ENCODE data around the gene PTPRN2. TPM values are rescaled to one million over a fixed set of nuclear protein-coding genes. Genes with fewer than 3 reads are reported as not detected.

PTPRN2 gene
- polyA plus RNA-seq, 4 donors: 7.2 to 9.2 (median 7.5) TPM

DNA sequence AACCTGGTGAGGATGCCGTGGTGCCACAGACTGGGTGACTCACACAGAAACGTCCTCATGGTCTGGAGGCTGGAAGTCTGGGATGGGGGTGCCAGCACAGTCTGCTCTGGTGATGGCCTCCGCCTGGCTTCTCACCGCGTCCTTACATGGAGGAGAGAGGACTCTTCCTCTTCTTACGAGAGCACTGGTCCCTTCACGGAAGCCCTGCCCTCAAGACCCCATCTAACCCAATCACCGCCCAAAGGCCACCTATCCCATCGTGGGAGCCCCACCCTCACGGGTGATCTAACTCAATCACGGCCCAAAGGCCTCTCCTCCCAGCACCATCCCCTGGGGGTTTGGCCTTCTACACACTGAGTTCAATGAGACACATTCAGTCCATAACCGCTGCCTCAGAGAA is 137.7 kb downstream of the PTPRN2 start:
- no peak for DNase-seq (ENCODE audit: low read depth in 4 of 4, low spot score in 3 of 4)

DNA sequence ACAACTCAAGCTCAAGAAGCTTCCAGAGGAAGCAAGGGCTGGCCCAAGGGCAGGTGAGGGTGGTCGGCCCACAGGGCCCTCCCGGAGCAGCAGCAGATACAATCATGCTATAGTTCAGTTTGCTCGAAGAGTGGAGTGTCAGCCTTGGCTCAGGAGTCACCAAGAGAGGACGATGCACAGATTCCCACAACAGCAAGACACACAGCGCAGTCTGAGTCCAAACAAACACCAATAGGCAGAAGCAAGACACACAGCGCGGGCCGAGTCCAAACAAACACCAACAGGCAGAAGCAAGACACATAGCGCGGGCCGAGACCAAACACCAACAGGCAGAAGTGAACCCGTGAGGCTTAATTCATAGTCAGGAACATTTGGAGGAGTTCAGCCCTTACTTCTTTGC is 138.4 kb downstream of the PTPRN2 start:
- DNase-seq (ENCODE audit: low read depth in 4 of 4, low spot score in 3 of 4): no peak

DNA sequence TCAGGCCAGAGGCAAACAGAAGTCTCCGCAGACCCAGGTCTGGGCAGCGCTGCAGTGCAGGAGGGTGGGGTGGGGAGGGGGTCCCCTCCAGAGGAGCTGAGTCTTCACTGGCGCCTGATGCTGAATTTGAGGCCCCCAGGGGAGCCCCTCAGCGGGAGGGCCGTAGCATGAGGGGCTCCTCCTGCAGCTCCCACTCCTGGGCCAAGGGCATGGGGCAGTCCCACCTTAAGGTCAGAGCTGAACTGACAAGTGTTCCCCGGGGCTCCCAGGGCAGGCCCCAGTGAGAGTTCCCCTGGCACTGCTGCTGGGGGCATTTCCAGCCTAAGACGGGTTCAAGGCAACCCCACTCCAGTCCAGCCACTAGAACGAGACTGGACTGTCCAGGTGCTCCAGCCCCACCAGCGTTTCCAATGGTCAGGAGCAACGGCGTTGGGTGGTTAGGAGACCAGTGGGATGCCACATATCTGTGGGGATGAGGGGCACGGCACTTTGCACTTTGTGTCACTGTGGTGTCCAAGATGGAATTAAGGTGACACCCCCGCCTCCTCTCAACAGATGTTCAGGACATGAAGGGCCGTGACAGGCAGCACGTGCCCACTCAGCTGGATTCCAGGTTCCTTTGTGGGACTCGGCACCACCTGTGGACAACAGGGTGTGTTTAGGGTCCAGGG is 139.1 kb downstream of the PTPRN2 start:
- DNase-seq (ENCODE audit: low read depth in 4 of 4, low spot score in 3 of 4): no peak

DNA sequence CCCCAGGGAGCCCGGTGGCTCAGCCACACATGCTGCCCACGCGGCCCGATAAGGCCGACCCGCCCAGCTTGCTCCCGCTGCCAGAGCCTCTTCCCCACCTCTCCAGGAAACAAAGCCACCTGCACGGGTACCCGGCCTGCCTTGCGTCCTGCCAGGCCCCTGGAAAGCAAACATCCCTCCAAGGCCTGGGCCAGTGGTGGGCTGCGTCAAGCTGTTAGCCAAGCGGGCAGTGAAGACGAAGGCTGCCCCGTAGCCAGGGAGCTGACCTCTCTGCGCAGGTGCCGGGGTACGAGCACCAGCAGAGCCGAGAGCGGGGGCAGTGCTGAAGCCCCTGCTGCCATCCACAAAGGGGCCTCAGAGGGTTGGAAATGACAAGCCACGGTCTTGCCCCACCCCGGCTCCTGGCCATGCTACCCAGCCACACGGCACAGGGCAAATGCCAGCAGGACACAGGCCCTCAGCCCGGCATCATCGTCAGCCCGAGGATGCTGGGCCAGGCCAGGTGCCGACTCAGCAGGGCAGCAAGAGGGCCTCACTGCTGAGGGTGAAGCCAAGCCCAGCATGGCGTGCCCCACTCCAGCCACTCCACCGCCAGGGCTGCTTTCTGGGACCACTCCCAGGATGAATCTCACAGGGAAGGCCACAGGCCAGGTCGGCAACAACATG is 140.0 kb downstream of the PTPRN2 start:
- DNase-seq (ENCODE audit: low read depth in 4 of 4, low spot score in 3 of 4): no peak

DNA sequence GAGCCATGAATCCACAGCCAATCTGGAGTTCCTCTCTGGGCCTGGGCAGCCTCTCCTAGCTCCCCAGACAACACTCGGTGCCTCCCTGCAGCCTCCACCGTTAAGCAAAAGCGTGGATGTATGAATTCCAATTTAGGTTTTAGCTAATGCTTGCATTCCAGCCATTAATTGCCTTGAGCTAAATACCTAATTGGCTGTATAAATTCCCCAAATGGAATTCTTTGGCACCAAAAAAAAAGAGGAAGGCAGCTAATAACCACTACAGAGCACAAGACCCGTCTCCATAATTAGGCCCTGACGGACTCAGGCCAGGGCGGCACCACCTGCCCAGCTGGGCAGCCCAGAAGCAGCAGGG is 140.5 kb downstream of the PTPRN2 start:
- DNase-seq (ENCODE audit: low read depth in 4 of 4, low spot score in 3 of 4): no peak

DNA sequence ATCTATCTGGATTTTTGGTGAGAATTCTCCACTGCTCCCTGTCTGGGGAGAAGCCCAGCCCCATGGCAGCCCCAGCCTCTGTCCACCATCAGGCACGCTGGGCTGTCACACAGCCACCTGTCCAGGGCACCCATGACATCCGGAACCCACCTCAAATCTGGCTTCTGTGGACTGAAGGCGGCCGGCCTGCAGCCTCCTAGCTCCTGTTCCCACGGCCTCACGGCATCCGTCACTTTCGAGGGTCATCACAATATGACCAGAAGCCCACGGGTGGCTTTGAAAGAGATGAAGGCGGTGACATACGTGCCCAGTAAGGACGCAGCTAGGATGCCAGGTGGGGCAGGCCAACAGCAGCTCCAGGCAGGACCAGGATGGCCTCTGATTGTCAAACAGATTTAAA is 140.9 kb downstream of the PTPRN2 start:
- no peak for DNase-seq (ENCODE audit: low read depth in 4 of 4, low spot score in 3 of 4)

DNA sequence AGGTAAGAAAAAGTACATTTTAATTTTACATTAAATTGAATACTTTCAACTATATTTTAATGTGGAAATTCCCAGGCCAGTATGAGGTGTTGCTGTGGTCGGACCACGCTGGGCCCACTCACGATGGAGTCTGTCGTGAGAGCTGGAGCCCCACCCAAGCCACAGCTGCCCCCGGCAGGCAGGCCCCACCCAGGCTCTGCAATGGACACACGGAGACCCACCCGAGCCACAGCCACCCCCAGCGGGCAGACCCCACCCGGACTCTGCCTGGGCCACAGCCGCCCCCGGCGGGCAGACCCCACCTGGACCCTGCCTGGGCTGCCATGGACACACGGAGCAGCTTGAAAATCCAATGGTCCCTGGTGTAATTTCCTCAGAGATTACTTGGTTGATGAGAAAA is 141.3 kb downstream of the PTPRN2 start:
- no peak for DNase-seq (ENCODE audit: low read depth in 4 of 4, low spot score in 3 of 4)

DNA sequence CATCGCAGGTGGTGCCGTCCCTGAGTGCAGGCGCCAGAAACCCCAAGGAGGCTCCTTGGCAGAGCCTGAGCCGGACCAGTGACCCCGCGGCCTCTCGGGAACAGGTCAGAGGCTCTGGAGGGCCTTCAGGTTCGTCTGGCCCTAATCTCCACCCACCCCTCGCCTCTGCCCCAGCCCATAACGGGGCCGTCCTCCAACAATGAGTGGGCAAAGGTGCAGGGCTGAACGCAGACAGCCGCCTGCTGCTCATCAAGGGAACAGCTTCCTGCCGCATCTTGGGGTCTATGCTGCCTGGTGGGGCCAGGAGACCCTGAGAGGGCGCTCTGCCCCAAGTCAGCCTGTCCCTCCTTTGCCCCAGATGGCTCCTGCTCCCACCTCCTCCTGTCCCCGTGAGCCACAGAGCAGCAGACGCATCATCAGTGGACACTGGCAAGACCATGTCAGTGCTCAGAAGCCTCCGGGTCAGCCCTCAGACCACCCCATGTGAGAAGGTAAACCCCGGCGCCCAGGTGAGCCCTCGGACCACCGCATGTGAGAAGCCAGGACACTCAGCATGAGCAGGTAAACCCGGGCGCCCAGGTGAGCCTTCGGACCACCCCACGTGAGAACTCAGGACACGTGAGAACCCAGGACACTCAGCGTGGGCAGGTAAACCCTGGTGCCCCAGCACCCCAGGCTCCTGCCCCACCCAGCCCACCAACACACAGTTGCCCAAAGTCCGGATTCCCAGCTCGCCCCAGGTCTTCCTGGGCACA is 142.0 kb downstream of the PTPRN2 start:
- no peak for DNase-seq (ENCODE audit: low read depth in 4 of 4, low spot score in 3 of 4)

DNA sequence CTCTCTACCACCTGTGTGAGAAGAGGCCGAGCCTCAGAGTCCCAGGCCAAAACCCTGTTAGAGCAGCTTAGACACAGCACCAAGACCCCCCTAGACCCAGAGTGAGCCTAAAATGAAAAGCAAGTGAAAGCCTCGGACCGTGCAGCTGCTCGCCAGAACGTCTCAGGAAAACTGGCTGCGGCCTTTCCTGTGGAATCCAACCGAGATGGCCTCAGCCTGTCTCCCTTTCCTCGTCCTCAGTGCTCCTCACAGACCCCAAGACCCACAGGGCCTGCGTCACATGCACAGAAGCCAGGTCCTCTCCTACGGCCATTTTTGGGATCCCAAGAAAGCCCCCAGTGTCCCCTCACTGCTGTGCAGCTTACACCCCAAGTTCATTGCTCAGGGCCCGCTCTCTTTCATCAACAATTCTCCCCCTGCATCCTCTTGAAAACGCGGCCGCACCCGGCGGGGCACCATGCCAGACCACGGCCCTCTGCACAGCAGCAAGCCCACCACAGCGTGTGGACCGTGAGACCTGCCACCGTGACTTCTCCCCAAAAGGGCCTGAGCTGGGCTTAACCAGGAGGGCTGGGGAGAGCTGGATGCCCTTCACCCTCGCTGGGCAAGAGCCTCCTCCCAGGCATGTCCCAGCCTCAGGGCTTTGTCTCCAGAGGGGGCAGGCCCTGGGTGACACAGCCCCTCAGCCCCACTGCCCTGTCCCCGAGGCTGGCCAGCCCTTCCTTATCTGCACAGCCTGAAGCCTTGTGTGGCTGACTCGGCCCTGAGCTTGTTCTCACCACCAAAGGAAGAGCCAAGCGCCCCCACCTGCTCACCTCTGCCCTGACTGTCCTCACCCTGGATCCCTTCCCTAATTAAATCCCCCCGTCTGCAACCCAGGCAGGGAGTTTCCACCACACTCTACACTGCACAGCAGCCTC is 142.9 kb downstream of the PTPRN2 start:
- DNase-seq (ENCODE audit: low read depth in 4 of 4, low spot score in 3 of 4): no peak

DNA sequence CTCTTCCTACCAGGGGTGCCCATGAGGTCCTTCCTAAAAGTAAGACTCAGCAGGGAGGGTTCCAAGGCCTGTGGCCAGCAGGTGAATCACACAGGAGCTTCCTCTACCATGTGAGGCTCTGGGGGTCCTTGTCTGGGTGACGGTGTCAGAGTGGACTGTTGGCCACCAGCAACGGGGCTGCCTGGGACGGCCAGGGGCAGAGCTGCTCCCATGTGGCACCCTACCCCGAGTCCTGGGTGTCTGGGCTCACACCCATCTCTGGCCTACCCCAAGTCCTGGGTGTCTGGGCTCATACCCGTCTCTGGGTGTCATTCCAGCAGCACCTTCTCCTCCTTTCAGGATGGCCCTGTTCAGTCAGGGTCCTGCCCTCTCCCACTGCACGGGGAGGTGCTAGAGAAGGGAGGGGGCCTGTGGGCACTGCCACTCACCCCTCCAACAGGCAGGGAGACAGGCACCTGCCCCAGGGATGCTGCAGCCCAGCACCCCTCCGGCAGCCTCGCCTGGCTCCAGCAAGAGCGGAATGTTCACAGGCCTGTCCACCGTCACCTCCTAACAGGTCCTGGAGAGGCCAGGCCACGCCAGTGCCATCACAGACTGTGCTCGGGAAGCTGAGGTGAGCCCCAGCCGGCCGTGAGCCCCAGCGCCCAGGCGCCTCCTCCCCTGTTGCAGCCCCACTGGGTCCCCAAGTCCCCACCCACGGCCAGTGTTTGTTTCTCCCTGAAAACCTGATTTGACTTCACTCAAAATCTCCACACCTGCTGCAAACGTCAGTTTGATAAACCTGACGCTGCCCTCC is 143.7 kb downstream of the PTPRN2 start:
- DNase-seq (ENCODE audit: low read depth in 4 of 4, low spot score in 3 of 4): no peak

DNA sequence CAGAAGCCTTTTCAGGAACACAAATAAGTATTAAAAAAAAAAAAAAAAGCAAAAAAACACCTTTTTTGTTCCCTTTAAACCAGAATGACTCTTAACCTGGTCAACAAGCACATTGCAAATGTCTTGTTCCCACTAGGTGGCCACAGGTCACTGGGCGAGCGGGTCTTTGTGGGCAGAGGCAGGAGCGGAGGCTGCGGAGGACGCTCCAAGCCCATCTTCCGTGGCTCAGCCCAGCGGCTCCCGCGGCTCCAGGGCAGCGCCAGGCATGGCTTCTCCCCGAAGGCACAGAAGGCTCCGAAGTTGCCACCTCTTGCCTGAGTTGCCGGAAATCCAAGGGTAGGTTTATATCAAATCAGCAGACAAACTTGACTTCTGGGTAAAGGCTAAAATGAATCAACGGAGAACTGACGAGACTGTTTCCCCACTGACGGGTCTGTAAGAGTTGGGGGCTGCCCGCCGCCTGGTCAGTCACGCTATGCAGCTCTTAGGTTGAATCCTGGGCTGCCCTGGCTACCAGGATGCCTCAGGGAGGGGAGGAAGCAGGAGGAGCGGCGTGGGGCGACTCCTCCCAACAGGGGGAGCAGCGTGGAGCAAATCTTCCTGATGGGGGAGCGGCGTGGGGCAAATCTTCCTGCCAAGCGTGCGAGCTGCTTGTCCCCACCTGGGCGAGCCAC is 144.5 kb downstream of the PTPRN2 start:
- no peak for DNase-seq (ENCODE audit: low read depth in 4 of 4, low spot score in 3 of 4)

DNA sequence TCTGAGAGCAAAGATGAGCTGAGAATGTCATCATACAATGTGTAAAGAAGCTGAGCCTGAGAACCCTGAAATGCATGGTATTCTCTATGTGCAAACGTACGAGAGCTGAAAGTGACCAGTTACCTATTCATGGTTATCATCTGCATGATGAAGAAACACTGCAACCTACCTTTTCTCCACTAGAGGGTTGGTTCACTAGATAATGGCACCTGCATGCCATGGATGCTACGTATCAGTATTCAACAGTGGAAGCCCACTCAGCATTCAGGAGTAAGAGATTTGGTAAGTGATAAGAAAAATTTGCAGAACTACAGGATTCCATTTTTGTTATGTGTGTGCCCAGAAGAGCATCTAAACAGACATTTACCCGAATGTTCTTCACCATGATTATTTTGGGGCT is 145.4 kb downstream of the PTPRN2 start:
- no peak for DNase-seq (ENCODE audit: low read depth in 4 of 4, low spot score in 3 of 4)

DNA sequence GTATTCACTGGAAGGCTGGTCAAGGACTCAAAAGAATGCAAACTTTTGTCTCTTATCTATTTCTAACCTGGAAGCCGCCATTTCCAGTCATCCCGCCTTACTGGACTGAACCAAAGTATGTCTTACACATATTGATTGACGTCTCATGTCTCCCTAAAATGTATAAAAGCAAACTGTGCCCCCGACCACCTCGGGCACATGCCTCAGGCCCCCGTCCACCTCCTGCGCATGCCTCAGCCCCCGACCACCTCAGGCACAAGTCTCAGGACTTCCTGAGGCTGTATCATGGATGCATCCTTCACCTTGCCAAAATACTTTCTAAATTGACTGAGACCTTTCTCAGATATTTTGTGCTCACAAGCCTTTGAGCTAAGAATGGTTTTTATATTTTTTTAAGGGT is 148.6 kb downstream of the PTPRN2 start:
- DNase-seq (ENCODE audit: low read depth in 4 of 4, low spot score in 3 of 4): no peak

DNA sequence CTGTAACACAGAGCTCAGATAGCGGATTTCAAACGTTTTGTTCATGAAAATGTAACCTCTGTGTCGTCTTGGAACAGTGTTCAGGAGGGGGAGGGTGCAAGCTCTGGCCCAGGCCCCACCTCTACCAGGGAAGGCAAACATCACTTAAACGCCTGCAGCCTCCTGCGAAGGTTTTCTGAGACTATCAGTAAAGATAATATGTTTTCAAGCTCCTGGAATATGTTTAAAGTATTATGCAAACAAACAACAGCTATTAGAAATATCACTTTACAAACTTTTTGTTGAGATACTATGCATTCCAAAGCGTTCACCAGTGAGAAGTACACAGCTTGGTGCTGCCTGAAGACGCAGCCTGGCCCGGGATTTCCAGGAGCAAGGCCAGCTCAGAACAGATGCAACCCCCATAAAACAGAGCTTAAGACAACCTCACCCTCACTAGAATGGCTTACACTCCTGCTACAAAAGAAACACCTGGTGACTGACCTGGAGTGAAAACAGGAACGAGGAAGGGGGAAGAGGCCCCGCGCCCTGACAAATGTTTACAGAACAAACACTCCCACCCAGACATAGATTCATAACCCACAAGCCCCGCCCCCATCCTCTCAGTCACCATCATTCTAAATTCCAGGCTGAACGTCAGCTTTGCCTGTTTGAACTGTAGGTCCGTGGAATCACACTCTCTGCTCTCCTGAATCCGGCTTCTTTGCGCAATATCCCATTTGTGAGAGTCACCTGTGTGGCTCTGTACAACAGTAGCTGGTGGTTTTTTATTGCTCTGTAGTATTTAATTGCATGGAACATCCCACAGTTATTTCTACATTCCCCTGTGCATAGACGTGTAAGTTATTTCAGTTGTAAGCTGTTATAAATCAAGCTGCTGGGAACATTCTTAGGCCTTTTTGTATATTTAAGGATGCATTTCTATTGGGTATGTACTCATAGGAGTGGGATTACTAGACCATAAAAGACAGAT is 155.0 kb downstream of the PTPRN2 start:
- peak in 2 of 4 donors; percentile 34 to 51 for DNase-seq (ENCODE audit: low read depth in 4 of 4, low spot score in 3 of 4)

DNA sequence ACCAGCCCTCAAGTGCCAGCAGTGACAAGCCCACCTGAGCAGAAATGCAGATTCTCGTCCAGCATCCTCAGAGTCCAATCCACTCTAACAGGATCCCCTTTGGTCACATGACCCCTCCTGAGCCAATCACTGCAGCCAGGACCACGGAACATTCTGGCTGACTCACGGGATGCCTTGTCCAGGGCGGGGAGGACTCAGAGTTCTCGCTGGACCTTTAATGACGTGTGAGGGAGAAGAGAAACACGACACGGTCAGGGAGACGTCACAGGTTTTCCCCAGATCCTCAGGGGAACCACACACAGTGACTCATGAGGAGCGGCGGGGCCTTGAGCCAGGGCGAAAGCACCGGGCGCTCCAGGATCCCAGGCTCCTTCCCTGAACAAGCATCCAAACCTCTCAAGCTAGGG is 155.7 kb downstream of the PTPRN2 start:
- DNase-seq (ENCODE audit: low read depth in 4 of 4, low spot score in 3 of 4): no peak

DNA sequence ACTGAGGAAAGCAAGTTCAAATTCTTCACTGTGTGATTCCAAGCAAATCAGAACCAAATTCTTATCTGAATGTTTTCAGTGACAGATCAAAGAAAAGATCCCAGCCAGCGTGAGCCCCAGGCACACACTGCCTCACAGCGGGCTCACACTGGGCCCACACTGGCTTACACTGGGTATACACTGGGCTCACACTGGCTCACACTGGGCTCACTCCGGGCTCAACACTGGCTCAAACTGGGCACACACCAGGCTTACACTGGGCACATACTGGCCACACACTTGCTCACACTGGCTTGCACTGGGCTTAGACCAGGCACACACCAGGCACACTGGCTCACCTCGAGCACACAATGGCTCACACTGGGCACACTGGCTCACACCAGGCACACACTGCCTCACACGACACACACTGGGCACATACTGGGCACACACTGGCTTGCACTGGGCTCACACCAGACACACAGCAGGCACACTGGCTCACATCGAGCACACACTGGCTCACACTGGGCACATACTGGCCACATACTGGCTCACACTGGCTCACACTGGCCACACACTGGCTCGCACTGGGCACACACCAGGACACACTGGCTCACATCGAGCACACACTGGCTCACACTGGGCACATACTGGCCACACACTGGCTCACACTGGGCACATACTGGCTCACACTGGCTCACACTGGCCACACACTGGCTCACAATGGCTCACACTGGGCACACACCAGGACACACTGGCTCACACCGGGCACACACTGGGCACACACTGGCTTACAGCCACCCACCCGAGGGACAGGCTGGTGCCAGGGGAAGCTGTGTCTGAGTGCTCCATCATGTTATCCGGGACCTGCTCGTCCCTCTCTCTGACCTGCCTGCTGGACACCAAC is 156.3 kb downstream of the PTPRN2 start:
- DNase-seq (ENCODE audit: low read depth in 4 of 4, low spot score in 3 of 4): no peak

DNA sequence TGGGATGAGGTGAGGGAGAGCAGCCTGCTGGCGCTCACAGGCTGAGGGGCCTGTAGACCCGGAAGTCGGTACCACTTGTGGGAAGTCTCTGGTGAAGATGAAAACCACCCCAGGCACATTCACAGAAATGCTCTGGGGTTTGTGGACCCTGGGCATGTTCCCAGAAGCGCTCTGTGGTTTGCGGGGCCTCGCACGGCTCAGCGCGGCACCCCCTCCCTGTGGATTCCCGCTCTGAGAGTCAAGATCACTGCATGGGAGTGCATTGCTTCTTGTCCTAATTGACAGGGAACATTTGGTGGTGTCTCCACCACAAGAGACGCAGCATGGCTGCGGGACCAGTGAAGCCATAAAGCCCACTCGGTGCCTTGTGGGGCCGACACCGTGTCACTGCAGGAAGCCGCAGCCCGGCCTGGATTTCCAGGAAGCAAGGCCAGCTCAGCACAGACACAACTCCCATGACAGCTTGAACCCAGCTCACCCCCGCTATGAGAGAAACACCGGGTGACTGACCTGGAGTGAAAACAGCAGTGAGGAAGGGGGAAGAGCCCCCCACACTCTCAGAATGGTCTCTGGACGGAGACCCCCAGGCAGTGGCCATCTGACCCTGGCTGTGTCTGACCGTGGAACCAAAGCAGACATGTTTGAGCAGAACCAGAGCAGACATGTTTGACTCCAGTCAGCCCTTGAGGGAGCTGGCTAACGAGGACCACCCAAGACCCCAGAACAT is 157.2 kb downstream of the PTPRN2 start:
- no peak for DNase-seq (ENCODE audit: low read depth in 4 of 4, low spot score in 3 of 4)

All from left renal pelvis (tissue), 4 donors.